ENCODE results near the gene OR52N2. TPM values are rescaled to one million over a fixed set of nuclear protein-coding genes. Genes with fewer than 3 reads are reported as not detected.

The OR52N2 gene
- total RNA-seq, 1 experiment from 2014 or later: not detected

- Histone ChIP-seq H3K4me1 (replicated peaks; ENCODE audit: insufficient read depth) (no peaks in the 10 kb centered on the region), H2AFZ (no peak overlapping the region), H3K4me2 (no peak overlapping the region), H3K4me3 (no peak overlapping the region), H3K9me2 (ENCODE audit: insufficient read depth) (no peaks in the 10 kb centered on the region), H4K20me1 (ENCODE audit: insufficient read depth) (no peaks in the 10 kb centered on the region), H3K79me2 (ENCODE audit: low read depth) (no peaks in the 10 kb centered on the region), H3K9me3 (ENCODE audit: insufficient read depth, low read depth) (no peaks in the 10 kb centered on the region), H3F3A (ENCODE audit: insufficient read depth, low read depth) (no peaks in the 10 kb centered on the region), H3K27me3 (ENCODE audit: insufficient read depth, low read depth) (no peaks in the 10 kb centered on the region), H3K36me3 (ENCODE audit: low read depth) (no peaks in the 10 kb centered on the region), H3K27ac (no peak overlapping the region)
- POLR2A ChIA-PET (ENCODE audit: unreplicated experiment): no interaction called here
- CTCF ChIA-PET: no interaction called here
- no TSS peak for BruUV-seq (replicated peaks)
- intact Hi-C loops (cut with micrococcal nuclease; ENCODE audit: unreplicated experiment): no loop called here
- DNase-seq: no peak
- TF ChIP-seq EZH2 (IDR thresholded peaks at IDR 0.05; ENCODE audit: low read depth) (no peak), CTCF (conservative IDR thresholded peaks at IDR 0.05) (no peak)
Measured at GRCh38 chr11:5865826-5866225, 57.1 kb downstream of the OR52N2 start.

Other genes with a start within 250 kb of the OR52N2 start
- gene OR52B6, start 228.0 kb upstream of the OR52N2 start, total RNA-seq (2021): not detected in 2 replicates
- 3.9 and 4.8 TPM in 2 replicates for gene TRIM6, start 212.3 kb upstream of the OR52N2 start, total RNA-seq (2021)
- gene TRIM34, start 183.9 kb upstream of the OR52N2 start, total RNA-seq (2021): 3.8 and 7.5 TPM in 2 replicates
- 19.1 and 20.5 TPM in 2 replicates for gene TRIM5, start 123.8 kb upstream of the OR52N2 start, total RNA-seq (2021)
- 0.81 and 1.9 TPM in 2 replicates for gene TRIM22, start 119.1 kb upstream of the OR52N2 start, total RNA-seq (2021)
- gene OR56B1, start 72.5 kb upstream of the OR52N2 start, total RNA-seq (2021): not detected in 2 replicates
- gene OR52N4, start 54.7 kb upstream of the OR52N2 start, total RNA-seq (2021): not detected in 2 replicates
- gene OR52N5, start 25.6 kb upstream of the OR52N2 start, total RNA-seq (2021): not detected in 2 replicates
- gene OR52N1, start 17.7 kb upstream of the OR52N2 start, total RNA-seq (2021): not detected in 2 replicates
- not detected in 2 replicates for gene OR52E6, start 33.0 kb downstream of the OR52N2 start, total RNA-seq (2021)
- gene OR52E8, start 48.8 kb downstream of the OR52N2 start, total RNA-seq (2021): not detected in 2 replicates
- not detected in 2 replicates for gene OR52E4, start 71.7 kb downstream of the OR52N2 start, total RNA-seq (2021)
- not detected in 2 replicates for gene OR52E5, start 84.3 kb downstream of the OR52N2 start, total RNA-seq (2021)
- gene OR56A3, start 133.3 kb downstream of the OR52N2 start, total RNA-seq (2021): not detected in 2 replicates
- gene OR56A5, start 159.6 kb downstream of the OR52N2 start, total RNA-seq (2021): not detected in 2 replicates
- not detected in 2 replicates for gene OR52L1, start 178.1 kb downstream of the OR52N2 start, total RNA-seq (2021)
- not detected in 2 replicates for gene OR56A4, start 198.0 kb downstream of the OR52N2 start, total RNA-seq (2021)
- not detected in 2 replicates for gene OR56A1, start 221.8 kb downstream of the OR52N2 start, total RNA-seq (2021)

Data from PC-9 (cell line).